Hematopoietic multipotent progenitor cell (in vitro differentiated cells): ENCODE results near the gene ZNF845. TPM values are rescaled to one million over a fixed set of nuclear protein-coding genes. Genes with fewer than 3 reads are reported as not detected.
A peak's percentile ranks its signal among the peaks of the same experiment; 100 is the strongest.
"Not testable (repeated sequence)": the region's sequence is repeated elsewhere in the genome, so short reads cannot be mapped to it uniquely, and the experiment has no call there.

Experiments
- DNase-seq, 3 donors: peaks; one replicate each; pipeline ENCODE4 v3.0.0-alpha.2; 2011 to 2015; ENCODE audit warnings: low read depth in 2 of 3, low spot score in 2 of 3
- total RNA-seq: library from RNA; depleted of rRNA; stranded (reverse); fragments of >200 nt; gene quantifications from one replicate; pipeline ENCODE4 v1.2.3, GENCODE V29; 2012

Gene ZNF845
- total RNA-seq, 1 donor: 3.5 TPM

GRCh38 chr19:53374743-53375142 lies 41.2 kb downstream of the ZNF845 start:
- DNase-seq: no peak

GRCh38 chr19:53381376-53381775 lies 47.8 kb downstream of the ZNF845 start:
- no peak for DNase-seq

- DNase-seq: no peak
These were observed 54.6 kb downstream of the ZNF845 start for GRCh38 chr19:53388168-53388567.

GRCh38 chr19:53388904-53389303 lies 55.4 kb downstream of the ZNF845 start:
- no peak for DNase-seq

- no peak for DNase-seq
These were observed 56.0 kb downstream of the ZNF845 start for GRCh38 chr19:53389571-53389970.

GRCh38 chr19:53389978-53390377 lies 56.4 kb downstream of the ZNF845 start:
- no peak for DNase-seq

GRCh38 chr19:53394522-53394973 lies 61.0 kb downstream of the ZNF845 start:
- no peak for DNase-seq

- DNase-seq: peak; percentile 92 to 95 (median 94)
These were observed 61.7 kb downstream of the ZNF845 start, which contains the start of gene ZNF765 for GRCh38 chr19:53394974-53395839. Gene ZNF765 (plus strand): TSS chr19:53395149. CDS start chr19:53398016, 2,867 bp downstream.

- not testable (repeated sequence) for DNase-seq
These were observed 62.4 kb downstream of the ZNF845 start for GRCh38 chr19:53395840-53396524.

GRCh38 chr19:53396525-53396868 lies 62.9 kb downstream of the ZNF845 start:
- DNase-seq: no peak

- DNase-seq: not testable (repeated sequence)
These were observed 64.4 kb downstream of the ZNF845 start for GRCh38 chr19:53397918-53398317.

Other genes starting within 250 kb of the ZNF845 start
- 33.4 TPM for gene ZNF160, start 230.3 kb upstream of the ZNF845 start, total RNA-seq
- gene ZNF415, start 200.8 kb upstream of the ZNF845 start, total RNA-seq: 4.6 TPM
- gene ZNF347, start 174.7 kb upstream of the ZNF845 start, total RNA-seq: 3.2 TPM
- gene ZNF665, start 140.4 kb upstream of the ZNF845 start, total RNA-seq: 6.2 TPM
- gene ZNF677, start 78.9 kb upstream of the ZNF845 start, total RNA-seq: 11.3 TPM
- under 0.01 TPM for gene VN1R2, start 75.5 kb upstream of the ZNF845 start, total RNA-seq
- gene VN1R4, start 66.0 kb upstream of the ZNF845 start, total RNA-seq: not detected
- gene ZNF525, start 32.0 kb downstream of the ZNF845 start, total RNA-seq: 8.6 TPM
- 10.2 TPM for gene ZNF765, start 61.4 kb downstream of the ZNF845 start, total RNA-seq
- 8.6 TPM for gene ZNF761, start 98.2 kb downstream of the ZNF845 start, total RNA-seq
- 2.2 TPM for gene ZNF813, start 134.0 kb downstream of the ZNF845 start, total RNA-seq
- 12.4 TPM for gene ZNF331, start 204.4 kb downstream of the ZNF845 start, total RNA-seq